ENCODE data around the gene SH3PXD2A.

GRCh38 chr10:103778358-103779139 lies 76.8 kb downstream of the SH3PXD2A start:
- TF ChIP-seq CTCF (IDR thresholded peaks at IDR 0.05) (no peak), POLR2A (IDR thresholded peaks at IDR 0.05) (no peak)
